Upper lobe of left lung (tissue), 4 donors: ENCODE results near the gene PARVB.

Experiments used
- EP300 ChIP-seq, 4 donors: sonication (generic); formaldehyde crosslinking; IDR thresholded peaks; one replicate each; pipeline ENCODE4 v1.5.1; 2017; ENCODE audit warnings: antibody characterized with exemption in 4 of 4, control low read depth in 2 of 4
- POLR2AphosphoS5 ChIP-seq, 2 donors: sonication (generic); formaldehyde crosslinking; IDR thresholded peaks; one replicate each; pipeline ENCODE4 v1.5.1; 2017; ENCODE audit warnings: antibody characterized with exemption in 2 of 2
- TF ChIP-seq, protein P1 (sequence below), 6 experiments: fragments of 450-650 bp in 4 of 6; fragments of 200-600 bp in 2 of 6; sonication (generic) in 2 of 6; IDR thresholded peaks; one replicate each; pipeline ENCODE4 v1.5.1; 2016 to 2019; ENCODE audit warnings: antibody characterized with exemption in 6 of 6

DNA sequence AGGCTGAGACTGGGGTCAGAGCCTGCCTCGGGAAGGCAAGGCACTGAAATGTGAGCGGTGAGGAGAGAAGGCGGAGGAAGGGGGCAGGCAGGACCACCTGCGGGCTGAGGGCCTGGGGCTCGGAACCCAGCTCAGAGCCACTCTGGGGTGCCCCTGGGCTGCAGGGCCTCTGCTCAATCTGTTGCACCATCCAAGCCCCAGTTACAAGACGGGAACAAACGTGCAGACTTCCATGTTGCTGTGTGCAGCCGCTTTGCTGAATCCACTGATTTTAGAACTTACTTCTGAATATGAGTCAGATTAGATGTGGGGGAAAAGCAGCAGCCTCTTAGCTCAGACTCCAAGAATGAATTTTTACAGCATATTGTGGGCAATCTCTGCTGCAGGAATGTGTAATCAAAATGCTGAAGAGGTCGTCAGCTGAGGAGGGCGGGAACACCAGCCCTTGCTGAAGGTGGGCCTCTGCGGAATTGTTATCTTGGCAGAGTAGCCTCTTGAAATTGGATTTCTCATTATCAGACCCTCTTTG is 178.2 kb downstream of the PARVB start:
- TF ChIP-seq, protein P1, sequence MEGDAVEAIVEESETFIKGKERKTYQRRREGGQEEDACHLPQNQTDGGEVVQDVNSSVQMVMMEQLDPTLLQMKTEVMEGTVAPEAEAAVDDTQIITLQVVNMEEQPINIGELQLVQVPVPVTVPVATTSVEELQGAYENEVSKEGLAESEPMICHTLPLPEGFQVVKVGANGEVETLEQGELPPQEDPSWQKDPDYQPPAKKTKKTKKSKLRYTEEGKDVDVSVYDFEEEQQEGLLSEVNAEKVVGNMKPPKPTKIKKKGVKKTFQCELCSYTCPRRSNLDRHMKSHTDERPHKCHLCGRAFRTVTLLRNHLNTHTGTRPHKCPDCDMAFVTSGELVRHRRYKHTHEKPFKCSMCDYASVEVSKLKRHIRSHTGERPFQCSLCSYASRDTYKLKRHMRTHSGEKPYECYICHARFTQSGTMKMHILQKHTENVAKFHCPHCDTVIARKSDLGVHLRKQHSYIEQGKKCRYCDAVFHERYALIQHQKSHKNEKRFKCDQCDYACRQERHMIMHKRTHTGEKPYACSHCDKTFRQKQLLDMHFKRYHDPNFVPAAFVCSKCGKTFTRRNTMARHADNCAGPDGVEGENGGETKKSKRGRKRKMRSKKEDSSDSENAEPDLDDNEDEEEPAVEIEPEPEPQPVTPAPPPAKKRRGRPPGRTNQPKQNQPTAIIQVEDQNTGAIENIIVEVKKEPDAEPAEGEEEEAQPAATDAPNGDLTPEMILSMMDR (IDR thresholded peaks at IDR 0.05), result no peak
- TF ChIP-seq POLR2AphosphoS5 (IDR thresholded peaks at IDR 0.05), result no peak
- TF ChIP-seq EP300 (IDR thresholded peaks at IDR 0.05), result no peak
